GM12874 (cell line): ENCODE results near the gene TOP3A.

Source experiments
- CTCF ChIP-seq: IDR thresholded peaks from 2 replicates; pipeline ENCODE4 v1.5.1; 2011; ENCODE audit warnings: low read depth, mild to moderate bottlenecking, control low read depth, low read length, moderate library complexity; ENCODE audit not compliant: insufficient read depth

Gene TOP3A

GRCh38 chr17:18327556-18327955 lies 12.8 kb upstream of the TOP3A start:
- TF ChIP-seq CTCF, result no peak

GRCh38 chr17:18327093-18327492 lies 12.3 kb upstream of the TOP3A start:
- TF ChIP-seq CTCF, result no peak

- no peak for TF ChIP-seq CTCF
Measured at GRCh38 chr17:18326572-18326971, 11.8 kb upstream of the TOP3A start.

- no peak for TF ChIP-seq CTCF
Measured at GRCh38 chr17:18326039-18326438, 11.2 kb upstream of the TOP3A start.

GRCh38 chr17:18324140-18325050 lies 9.6 kb upstream of the TOP3A start:
- no peak for TF ChIP-seq CTCF

- TF ChIP-seq CTCF, result no peak
Measured at GRCh38 chr17:18323507-18324139, 8.8 kb upstream of the TOP3A start.

- no peak for TF ChIP-seq CTCF
Measured at GRCh38 chr17:18323007-18323406, 8.2 kb upstream of the TOP3A start.
